NT2/D1 (cell line): ENCODE measurements around the gene MEIS2.

Source experiments
- SUZ12 ChIP-seq: IDR thresholded peaks from 2 replicates; pipeline ENCODE4 v1.6.1; 2011; ENCODE audit not compliant: insufficient read length, insufficient read depth; ENCODE audit errors: extremely low read depth
- ZNF274 ChIP-seq: IDR thresholded peaks from 2 replicates; pipeline ENCODE4 v1.6.1; 2011; ENCODE audit warnings: mild to moderate bottlenecking, low read depth, low read length

- no peak for TF ChIP-seq ZNF274
- TF ChIP-seq SUZ12, result no peak
Observed at GRCh38 chr15:36877294-36877693, 223.1 kb downstream of the MEIS2 start.
